ENCODE data around the gene TREX2.

Gene TREX2

GRCh38 chrX:153438532-153438931, 7.3 kb downstream of the TREX2 start:
- Histone ChIP-seq H3K36me3 (ENCODE audit: insufficient read depth, low read length) (no peaks in the 10 kb centered on the region), H3K4me2 (ENCODE audit: low read length) (no peak overlapping the region), H3K4me3 (ENCODE audit: low read depth, low read length, poor library complexity, severe bottlenecking) (no peak overlapping the region), H4K20me1 (ENCODE audit: insufficient read depth, low read length) (no peaks in the 10 kb centered on the region), H3K9ac (ENCODE audit: low read length) (no peak overlapping the region), H3K9me3 (ENCODE audit: low read length) (no peaks in the 10 kb centered on the region), H2AFZ (ENCODE audit: low read length) (no peak overlapping the region), H3F3A (ENCODE audit: insufficient read depth, low read length) (no peaks in the 10 kb centered on the region), H3K27ac (ENCODE audit: low read depth, low read length, poor library complexity, severe bottlenecking) (no peak overlapping the region), H3K79me2 (ENCODE audit: insufficient read depth, low read length) (no peaks in the 10 kb centered on the region), H3K9me2 (ENCODE audit: low read depth, low read length) (no peaks in the 10 kb centered on the region), H3K27me3 (ENCODE audit: insufficient read depth, low read length) (no peaks in the 10 kb centered on the region), H3K4me1 (ENCODE audit: insufficient read depth, low read length, severe bottlenecking) (no peaks in the 10 kb centered on the region)
- TF ChIP-seq, protein P1, sequence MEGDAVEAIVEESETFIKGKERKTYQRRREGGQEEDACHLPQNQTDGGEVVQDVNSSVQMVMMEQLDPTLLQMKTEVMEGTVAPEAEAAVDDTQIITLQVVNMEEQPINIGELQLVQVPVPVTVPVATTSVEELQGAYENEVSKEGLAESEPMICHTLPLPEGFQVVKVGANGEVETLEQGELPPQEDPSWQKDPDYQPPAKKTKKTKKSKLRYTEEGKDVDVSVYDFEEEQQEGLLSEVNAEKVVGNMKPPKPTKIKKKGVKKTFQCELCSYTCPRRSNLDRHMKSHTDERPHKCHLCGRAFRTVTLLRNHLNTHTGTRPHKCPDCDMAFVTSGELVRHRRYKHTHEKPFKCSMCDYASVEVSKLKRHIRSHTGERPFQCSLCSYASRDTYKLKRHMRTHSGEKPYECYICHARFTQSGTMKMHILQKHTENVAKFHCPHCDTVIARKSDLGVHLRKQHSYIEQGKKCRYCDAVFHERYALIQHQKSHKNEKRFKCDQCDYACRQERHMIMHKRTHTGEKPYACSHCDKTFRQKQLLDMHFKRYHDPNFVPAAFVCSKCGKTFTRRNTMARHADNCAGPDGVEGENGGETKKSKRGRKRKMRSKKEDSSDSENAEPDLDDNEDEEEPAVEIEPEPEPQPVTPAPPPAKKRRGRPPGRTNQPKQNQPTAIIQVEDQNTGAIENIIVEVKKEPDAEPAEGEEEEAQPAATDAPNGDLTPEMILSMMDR (IDR thresholded peaks at IDR 0.05; ENCODE audit: low read length) = peak; percentile 27; the same call in 1 of the 2 replicates
- no peak for TF ChIP-seq EZH2 (IDR thresholded peaks at IDR 0.05; ENCODE audit: borderline replicate concordance, low read length)

DNA sequence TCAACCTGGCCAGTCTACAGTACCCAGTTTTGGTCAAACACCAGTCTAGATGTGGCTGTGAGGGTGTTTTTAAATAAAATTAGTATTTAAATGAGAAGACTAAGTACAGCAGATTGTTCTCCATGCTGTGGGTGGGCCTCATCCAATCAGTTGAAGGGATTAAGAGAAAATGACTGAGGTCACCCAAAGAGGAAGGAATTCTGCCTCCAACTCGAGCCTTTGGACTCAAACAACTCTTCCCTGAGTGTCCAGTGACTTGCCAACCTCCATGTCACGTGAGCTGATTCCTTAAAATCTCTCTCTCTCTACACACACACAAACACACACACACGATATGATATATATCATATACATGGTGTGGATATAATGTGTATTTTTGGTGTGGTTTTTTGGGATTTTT, 10.0 kb downstream of the TREX2 start:
- no peaks in the 10 kb centered on the region for H3K4me1 ChIP-seq (ENCODE audit: insufficient read depth, low read length, severe bottlenecking)
- H3K27me3 ChIP-seq (ENCODE audit: insufficient read depth, low read length) = no peaks in the 10 kb centered on the region; the same call in 1 of the 2 replicates
- no peaks in the 10 kb centered on the region for H3K9me3 ChIP-seq (ENCODE audit: low read length)
- no peak overlapping the region for H2AFZ ChIP-seq (ENCODE audit: low read length)
- no peak overlapping the region for H3K4me3 ChIP-seq (ENCODE audit: low read depth, low read length, poor library complexity, severe bottlenecking)
- TF ChIP-seq, protein P1 (IDR thresholded peaks at IDR 0.05; ENCODE audit: low read length) = no peak
- TF ChIP-seq EZH2 (IDR thresholded peaks at IDR 0.05; ENCODE audit: borderline replicate concordance, low read length) = no peak
- no peaks in the 10 kb centered on the region for H3K36me3 ChIP-seq (ENCODE audit: insufficient read depth, low read length)
- no peaks in the 10 kb centered on the region for H3F3A ChIP-seq (ENCODE audit: insufficient read depth, low read length)
- no peaks in the 10 kb centered on the region for H4K20me1 ChIP-seq (ENCODE audit: insufficient read depth, low read length)
- H3K27ac ChIP-seq (ENCODE audit: low read depth, low read length, poor library complexity, severe bottlenecking) = no peak overlapping the region
- H3K79me2 ChIP-seq (ENCODE audit: insufficient read depth, low read length) = no peaks in the 10 kb centered on the region
- no peak overlapping the region for H3K9ac ChIP-seq (ENCODE audit: low read length)
- no peaks in the 10 kb centered on the region for H3K9me2 ChIP-seq (ENCODE audit: low read depth, low read length)
- H3K4me2 ChIP-seq (ENCODE audit: low read length) = no peak overlapping the region

GRCh38 chrX:153434801-153435200, 11.1 kb downstream of the TREX2 start:
- Histone ChIP-seq H3K36me3 (ENCODE audit: insufficient read depth, low read length) (no peaks in the 10 kb centered on the region), H3K4me3 (ENCODE audit: low read depth, low read length, poor library complexity, severe bottlenecking) (no peak overlapping the region), H3K9me3 (ENCODE audit: low read length) (no peaks in the 10 kb centered on the region), H3K27ac (ENCODE audit: low read depth, low read length, poor library complexity, severe bottlenecking) (no peak overlapping the region), H3F3A (ENCODE audit: insufficient read depth, low read length) (no peaks in the 10 kb centered on the region), H3K27me3 (ENCODE audit: insufficient read depth, low read length) (no peaks in the 10 kb centered on the region; the same call in 1 of the 2 replicates), H3K9ac (ENCODE audit: low read length) (no peak overlapping the region), H2AFZ (ENCODE audit: low read length) (no peak overlapping the region), H4K20me1 (ENCODE audit: insufficient read depth, low read length) (no peaks in the 10 kb centered on the region), H3K4me2 (ENCODE audit: low read length) (no peak overlapping the region), H3K79me2 (ENCODE audit: insufficient read depth, low read length) (no peaks in the 10 kb centered on the region), H3K4me1 (ENCODE audit: insufficient read depth, low read length, severe bottlenecking) (no peaks in the 10 kb centered on the region), H3K9me2 (ENCODE audit: low read depth, low read length) (no peaks in the 10 kb centered on the region)
- TF ChIP-seq, protein P1 (IDR thresholded peaks at IDR 0.05; ENCODE audit: low read length) = no peak
- TF ChIP-seq EZH2 (IDR thresholded peaks at IDR 0.05; ENCODE audit: borderline replicate concordance, low read length) = no peak
